Measurements from ENCODE around the gene MOSMO.
"Not testable (repeated sequence)": the region's sequence is repeated elsewhere in the genome, so short reads cannot be mapped to it uniquely, and the experiment has no call there.

The MOSMO gene

DNA sequence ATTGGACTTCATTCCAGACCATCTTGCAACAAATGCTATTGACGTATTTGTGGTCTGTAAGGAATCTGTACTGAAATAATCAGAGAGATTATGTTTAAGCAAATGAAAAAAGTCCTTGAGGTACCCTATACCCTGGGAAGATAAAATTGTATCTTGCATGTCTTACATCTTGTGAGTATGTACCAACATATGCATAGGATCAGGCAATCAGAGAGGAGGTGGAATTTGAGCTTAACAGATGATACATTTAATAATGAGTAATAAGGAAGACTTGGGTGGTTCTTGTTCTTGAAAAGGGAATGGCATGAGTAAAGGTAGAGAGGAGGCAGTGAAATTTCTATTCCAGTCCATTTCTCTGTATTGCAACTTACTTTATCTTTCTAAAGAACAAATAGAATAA, 10.6 kb downstream of the MOSMO start:
- H3K4me3 ChIP-seq (ENCODE audit: low read length) = no peak overlapping the region
- no peaks in the 10 kb centered on the region for H3K36me3 ChIP-seq (ENCODE audit: control insufficient read depth, insufficient read depth, low read length, severe bottlenecking)
- no peaks in the 10 kb centered on the region for H3K9me3 ChIP-seq (ENCODE audit: control insufficient read depth, low read length)
- no peak overlapping the region for H3K9ac ChIP-seq (ENCODE audit: low read length)
- DNase-seq (ENCODE audit: low read depth) = no peak
- no peaks in the 10 kb centered on the region for H3K27me3 ChIP-seq (replicated peaks; ENCODE audit: control insufficient read depth, insufficient read depth, low read length)
- H3K4me1 ChIP-seq (ENCODE audit: control insufficient read depth, insufficient read depth, low read length) = peaks cover 17% of the 10 kb centered on the region

DNA sequence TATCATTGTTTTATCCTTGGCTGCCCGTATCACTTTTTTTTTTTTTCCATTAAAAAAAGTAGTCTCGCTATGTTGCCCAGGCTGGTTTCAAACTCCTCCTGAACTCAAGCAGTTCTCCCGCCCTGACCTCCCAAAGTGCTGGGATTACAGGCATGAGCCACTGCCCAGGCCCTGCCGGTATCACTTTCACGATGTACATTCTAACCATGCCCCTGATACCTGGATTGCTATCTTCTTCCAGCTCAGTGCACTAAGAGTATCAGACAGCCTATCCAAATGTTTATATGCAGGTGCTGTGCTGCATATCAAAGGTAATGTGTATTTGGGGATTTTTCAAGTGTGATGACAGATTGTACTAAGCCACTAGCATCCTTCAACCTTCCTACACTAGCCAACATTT, 14.2 kb downstream of the MOSMO start:
- Histone ChIP-seq H3K9me3 (ENCODE audit: control insufficient read depth, low read length) (no peaks in the 10 kb centered on the region), H3K27me3 (replicated peaks; ENCODE audit: control insufficient read depth, insufficient read depth, low read length) (no peaks in the 10 kb centered on the region), H3K36me3 (ENCODE audit: control insufficient read depth, insufficient read depth, low read length, severe bottlenecking) (no peaks in the 10 kb centered on the region), H3K9ac (ENCODE audit: low read length) (no peak overlapping the region), H3K4me1 (ENCODE audit: control insufficient read depth, insufficient read depth, low read length) (peaks cover 30% of the 10 kb centered on the region), H3K4me3 (ENCODE audit: low read length) (no peak overlapping the region)
- no peak for DNase-seq (ENCODE audit: low read depth)

DNA sequence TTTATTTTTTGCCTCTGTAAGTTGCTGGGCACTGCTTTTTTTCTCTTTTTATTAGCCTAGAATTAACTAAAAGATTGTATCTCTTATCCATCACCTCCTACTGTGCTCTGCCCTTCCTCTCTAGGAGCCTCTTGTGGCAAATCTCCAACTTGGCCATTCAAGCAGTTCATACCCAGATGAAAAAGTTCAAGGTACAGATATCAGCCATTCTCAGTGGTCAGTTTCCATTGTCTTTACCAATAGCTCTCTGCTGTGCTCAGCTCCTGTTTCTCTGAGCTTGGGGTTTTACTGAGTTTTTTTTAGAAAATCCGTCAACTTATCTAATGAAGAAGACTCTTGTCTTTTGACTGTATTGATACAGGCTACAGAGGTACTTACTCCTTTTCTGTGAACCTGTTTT, 15.6 kb downstream of the MOSMO start:
- no peak overlapping the region for H3K4me3 ChIP-seq (ENCODE audit: low read length)
- no peaks in the 10 kb centered on the region for H3K27me3 ChIP-seq (replicated peaks; ENCODE audit: control insufficient read depth, insufficient read depth, low read length)
- no peak for DNase-seq (ENCODE audit: low read depth)
- H3K9me3 ChIP-seq (ENCODE audit: control insufficient read depth, low read length) = no peaks in the 10 kb centered on the region
- H3K4me1 ChIP-seq (ENCODE audit: control insufficient read depth, insufficient read depth, low read length) = peaks cover 35% of the 10 kb centered on the region
- H3K36me3 ChIP-seq (ENCODE audit: control insufficient read depth, insufficient read depth, low read length, severe bottlenecking) = no peaks in the 10 kb centered on the region
- no peak overlapping the region for H3K9ac ChIP-seq (ENCODE audit: low read length)

DNA sequence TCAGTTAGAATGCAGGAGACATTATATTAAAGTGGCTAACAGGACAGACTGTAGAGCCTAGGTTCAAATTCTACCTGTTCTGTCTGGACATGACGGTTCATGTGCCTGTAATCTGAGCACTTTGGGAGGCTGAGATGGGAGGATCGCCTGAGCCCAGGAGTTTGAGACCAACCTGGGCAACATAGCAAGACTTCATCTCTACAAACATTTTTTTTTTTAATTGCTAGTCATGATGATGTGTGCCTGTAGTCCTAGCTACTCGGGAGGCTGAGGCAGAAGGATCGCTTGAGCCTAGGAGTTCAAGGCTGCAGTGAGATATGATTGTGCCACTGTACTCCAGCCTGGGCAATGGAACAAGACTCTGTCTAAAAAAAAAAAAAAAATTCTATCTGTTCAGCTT, 16.9 kb downstream of the MOSMO start:
- H3K4me3 ChIP-seq (ENCODE audit: low read length); H3K36me3 ChIP-seq (ENCODE audit: control insufficient read depth, insufficient read depth, low read length, severe bottlenecking); H3K9me3 ChIP-seq (ENCODE audit: control insufficient read depth, low read length); DNase-seq (ENCODE audit: low read depth); H3K27me3 ChIP-seq (replicated peaks; ENCODE audit: control insufficient read depth, insufficient read depth, low read length); H3K9ac ChIP-seq (ENCODE audit: low read length): not testable (repeated sequence)
- H3K4me1 ChIP-seq (ENCODE audit: control insufficient read depth, insufficient read depth, low read length) = peaks cover 37% of the 10 kb centered on the region

DNA sequence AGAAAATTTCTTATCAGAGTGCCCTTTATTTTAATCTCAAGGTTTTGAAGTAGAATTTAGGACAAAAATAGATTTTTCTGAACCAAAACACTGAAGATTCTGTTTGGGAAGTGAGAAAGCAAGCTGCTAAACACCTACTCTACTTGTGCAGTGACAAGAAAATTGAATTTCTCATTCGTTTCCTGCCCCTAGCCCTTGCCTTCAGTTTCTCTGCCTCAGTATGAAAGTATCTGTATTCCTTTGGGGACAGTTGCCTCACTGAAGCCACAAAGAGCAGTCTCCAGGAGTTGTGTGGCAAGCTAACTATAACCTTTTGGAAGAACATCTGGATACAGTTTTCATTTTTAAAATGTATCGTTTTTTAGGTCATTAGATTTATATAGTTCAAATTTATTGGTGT, 19.7 kb downstream of the MOSMO start:
- Histone ChIP-seq H3K9ac (ENCODE audit: low read length) (peak overlapping the region; percentile 63), H3K36me3 (ENCODE audit: control insufficient read depth, insufficient read depth, low read length, severe bottlenecking) (peaks cover 5% of the 10 kb centered on the region), H3K4me3 (ENCODE audit: low read length) (peak overlapping the region; percentile 70), H3K27me3 (replicated peaks; ENCODE audit: control insufficient read depth, insufficient read depth, low read length) (no peaks in the 10 kb centered on the region), H3K4me1 (ENCODE audit: control insufficient read depth, insufficient read depth, low read length) (peaks cover 43% of the 10 kb centered on the region), H3K9me3 (ENCODE audit: control insufficient read depth, low read length) (no peaks in the 10 kb centered on the region)
- DNase-seq (ENCODE audit: low read depth) = peak; percentile 69

DNA sequence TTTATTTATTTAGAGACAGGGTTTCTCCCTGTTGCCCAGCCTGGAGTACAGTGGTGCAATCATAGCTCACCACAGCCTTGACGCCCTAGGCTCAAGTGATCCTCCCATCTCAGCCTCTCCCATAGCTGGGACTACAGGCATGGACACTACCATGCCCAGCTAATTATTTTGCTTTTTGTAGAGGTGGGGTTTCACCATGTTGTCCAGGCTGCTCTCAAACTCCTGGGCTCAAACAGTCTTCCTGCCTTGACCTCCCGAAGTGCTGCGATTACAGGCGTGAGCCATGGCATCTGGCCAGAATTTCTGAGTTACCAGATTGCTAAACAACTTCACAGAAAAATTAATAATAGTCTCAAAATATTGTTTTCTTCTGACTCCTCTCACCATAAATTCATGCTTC, 21.7 kb downstream of the MOSMO start:
- Histone ChIP-seq H3K9me3 (ENCODE audit: control insufficient read depth, low read length) (no peaks in the 10 kb centered on the region), H3K27me3 (replicated peaks; ENCODE audit: control insufficient read depth, insufficient read depth, low read length) (no peaks in the 10 kb centered on the region), H3K36me3 (ENCODE audit: control insufficient read depth, insufficient read depth, low read length, severe bottlenecking) (peaks cover 8% of the 10 kb centered on the region), H3K4me3 (ENCODE audit: low read length) (no peak overlapping the region), H3K4me1 (ENCODE audit: control insufficient read depth, insufficient read depth, low read length) (peaks cover 43% of the 10 kb centered on the region), H3K9ac (ENCODE audit: low read length) (no peak overlapping the region)
- DNase-seq (ENCODE audit: low read depth) = no peak

DNA sequence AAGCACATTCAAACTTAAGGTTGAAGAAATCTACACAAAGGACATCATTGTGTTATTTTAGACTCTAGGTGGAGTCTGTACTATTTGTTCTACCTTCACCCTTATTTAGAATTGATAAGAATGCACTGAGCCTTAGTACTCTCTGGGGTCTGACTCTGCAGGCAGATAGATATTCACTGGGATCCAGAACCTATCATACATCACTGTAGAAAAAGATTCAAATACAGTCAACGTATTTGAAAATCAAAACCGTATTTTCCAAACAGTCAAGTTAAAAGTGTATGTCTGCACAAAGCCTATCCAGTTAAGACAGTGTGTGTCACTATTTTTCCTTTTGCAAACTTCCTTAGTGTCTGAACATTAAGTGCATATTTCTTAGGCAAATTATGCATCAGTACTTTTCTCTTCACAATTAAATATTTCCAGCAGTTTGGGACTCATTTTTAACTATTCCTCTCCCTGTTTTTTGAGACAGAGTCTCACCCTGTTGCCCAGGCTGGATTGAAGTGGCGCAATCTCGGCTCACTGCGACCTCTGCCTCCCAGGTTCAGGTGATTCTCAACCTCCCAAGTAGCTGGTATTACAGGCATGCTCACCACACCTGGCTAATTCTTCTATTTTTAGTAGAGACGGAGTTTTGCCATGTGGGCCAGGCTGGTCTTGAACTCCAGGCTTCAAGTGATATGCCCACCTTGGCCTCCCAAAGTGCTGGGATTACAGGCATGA, 22.3 kb downstream of the MOSMO start:
- H3K4me3 ChIP-seq (ENCODE audit: low read length) = no peak overlapping the region
- no peaks in the 10 kb centered on the region for H3K9me3 ChIP-seq (ENCODE audit: control insufficient read depth, low read length)
- DNase-seq (ENCODE audit: low read depth) = no peak
- H3K9ac ChIP-seq (ENCODE audit: low read length) = no peak overlapping the region
- no peaks in the 10 kb centered on the region for H3K27me3 ChIP-seq (replicated peaks; ENCODE audit: control insufficient read depth, insufficient read depth, low read length)
- H3K4me1 ChIP-seq (ENCODE audit: control insufficient read depth, insufficient read depth, low read length) = peaks cover 43% of the 10 kb centered on the region
- peaks cover 8% of the 10 kb centered on the region for H3K36me3 ChIP-seq (ENCODE audit: control insufficient read depth, insufficient read depth, low read length, severe bottlenecking)

DNA sequence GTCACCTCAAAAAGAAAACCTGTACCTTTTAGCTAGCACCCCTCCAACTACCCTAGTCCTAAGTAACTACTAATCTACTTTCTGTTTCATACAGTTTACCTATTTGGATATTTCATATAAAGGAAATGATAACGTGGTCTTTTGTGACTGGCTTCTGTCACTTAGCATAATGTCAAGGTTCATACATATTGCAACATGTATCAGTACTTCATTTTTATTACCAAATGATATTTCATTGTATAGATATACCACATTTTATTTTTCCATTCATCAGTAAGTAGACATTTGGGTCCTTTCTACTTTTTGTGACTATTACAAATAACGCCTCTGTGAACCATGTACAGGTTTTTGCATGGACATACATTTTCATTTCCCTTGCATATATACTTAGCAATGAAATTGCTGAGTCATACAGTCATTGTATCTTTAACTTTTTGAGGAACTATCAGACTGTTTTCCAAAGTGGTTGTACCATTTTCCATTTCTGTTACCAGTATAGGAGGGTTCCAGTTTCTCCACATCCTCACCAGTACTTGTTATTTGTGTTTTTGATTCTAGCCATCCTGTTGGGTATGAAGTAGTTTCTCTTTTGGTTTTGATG, 23.7 kb downstream of the MOSMO start:
- DNase-seq (ENCODE audit: low read depth) = no peak
- H3K4me1 ChIP-seq (ENCODE audit: control insufficient read depth, insufficient read depth, low read length) = peaks cover 36% of the 10 kb centered on the region

DNA sequence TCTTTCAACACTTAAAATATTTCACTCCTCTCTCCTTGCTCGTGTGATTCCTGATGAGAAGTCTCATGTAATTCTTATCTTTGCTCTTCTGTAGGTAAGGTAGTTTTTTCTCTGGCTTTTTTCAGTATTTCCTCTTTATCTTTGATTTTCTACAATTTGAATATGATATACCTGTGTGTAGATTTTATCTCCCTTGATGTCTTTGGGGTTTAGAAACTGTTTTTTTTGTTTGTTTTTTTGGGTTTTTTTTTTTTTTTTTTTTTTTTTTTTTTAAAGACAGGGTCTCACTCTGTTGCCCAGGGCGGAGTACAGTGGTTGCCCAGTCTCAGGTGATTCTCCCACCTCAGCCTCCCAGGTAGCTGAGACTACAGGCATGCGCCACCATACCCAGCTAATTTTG, 26.6 kb downstream of the MOSMO start:
- H3K4me1 ChIP-seq (ENCODE audit: control insufficient read depth, insufficient read depth, low read length) = peaks cover 10% of the 10 kb centered on the region
- no peaks in the 10 kb centered on the region for H3K9me3 ChIP-seq (ENCODE audit: control insufficient read depth, low read length)
- H3K4me3 ChIP-seq (ENCODE audit: low read length) = no peak overlapping the region
- no peak overlapping the region for H3K9ac ChIP-seq (ENCODE audit: low read length)
- DNase-seq (ENCODE audit: low read depth) = no peak
- H3K27me3 ChIP-seq (replicated peaks; ENCODE audit: control insufficient read depth, insufficient read depth, low read length) = no peaks in the 10 kb centered on the region
- H3K36me3 ChIP-seq (ENCODE audit: control insufficient read depth, insufficient read depth, low read length, severe bottlenecking) = peaks cover 17% of the 10 kb centered on the region

More for the DNA sequence above, 23.7 kb downstream of the MOSMO start:
- no peak overlapping the region for H3K9ac ChIP-seq (ENCODE audit: low read length)
- no peak overlapping the region for H3K4me3 ChIP-seq (ENCODE audit: low read length)
- H3K9me3 ChIP-seq (ENCODE audit: control insufficient read depth, low read length) = no peaks in the 10 kb centered on the region
- peaks cover 8% of the 10 kb centered on the region for H3K36me3 ChIP-seq (ENCODE audit: control insufficient read depth, insufficient read depth, low read length, severe bottlenecking)
- no peaks in the 10 kb centered on the region for H3K27me3 ChIP-seq (replicated peaks; ENCODE audit: control insufficient read depth, insufficient read depth, low read length)

DNA sequence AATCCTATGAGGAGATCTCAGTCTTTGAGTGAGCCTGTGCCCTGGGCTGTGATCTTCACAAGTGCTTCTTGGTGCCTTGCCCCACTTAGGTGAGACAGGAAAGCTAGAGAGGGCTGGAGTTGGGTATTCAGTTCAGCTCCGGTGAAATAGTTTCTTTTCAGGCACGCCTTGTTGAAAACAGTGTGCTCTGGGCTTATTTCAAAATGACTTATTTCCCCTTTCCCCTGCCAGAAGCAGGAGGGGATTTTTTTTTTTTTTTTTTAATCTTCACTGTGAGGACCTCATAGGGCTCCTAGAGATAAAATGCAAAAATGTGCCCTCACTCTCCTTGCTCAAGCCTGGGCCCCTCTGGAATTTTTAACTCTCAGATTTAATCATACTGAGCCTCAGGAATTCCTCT, 27.2 kb downstream of the MOSMO start:
- Histone ChIP-seq H3K9me3 (ENCODE audit: control insufficient read depth, low read length) (no peaks in the 10 kb centered on the region), H3K9ac (ENCODE audit: low read length) (no peak overlapping the region), H3K4me1 (ENCODE audit: control insufficient read depth, insufficient read depth, low read length) (peaks cover 3% of the 10 kb centered on the region), H3K36me3 (ENCODE audit: control insufficient read depth, insufficient read depth, low read length, severe bottlenecking) (peaks cover 17% of the 10 kb centered on the region), H3K27me3 (replicated peaks; ENCODE audit: control insufficient read depth, insufficient read depth, low read length) (no peaks in the 10 kb centered on the region), H3K4me3 (ENCODE audit: low read length) (no peak overlapping the region)
- no peak for DNase-seq (ENCODE audit: low read depth)

DNA sequence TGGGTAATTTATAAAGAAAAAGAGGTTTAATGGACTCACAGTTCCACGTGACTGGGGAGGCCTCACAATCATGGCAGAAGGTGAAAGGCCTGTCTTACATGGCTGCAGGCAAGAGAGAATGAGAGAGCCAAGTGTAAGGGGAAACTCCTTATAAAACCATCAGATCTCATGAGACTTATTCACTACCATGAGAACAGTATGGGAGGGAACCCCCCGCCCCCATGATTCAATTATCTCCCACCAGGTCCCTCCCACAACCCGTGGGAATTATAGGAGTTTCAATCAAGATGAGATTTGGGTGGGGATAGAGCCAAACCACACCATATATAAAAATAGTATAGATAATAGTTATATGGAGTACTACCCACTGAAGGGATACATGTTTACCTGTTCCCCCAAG, 36.0 kb downstream of the MOSMO start:
- H3K27me3 ChIP-seq (replicated peaks; ENCODE audit: control insufficient read depth, insufficient read depth, low read length); H3K9me3 ChIP-seq (ENCODE audit: control insufficient read depth, low read length); H3K4me1 ChIP-seq (ENCODE audit: control insufficient read depth, insufficient read depth, low read length); H3K4me3 ChIP-seq (ENCODE audit: low read length); H3K9ac ChIP-seq (ENCODE audit: low read length); H3K36me3 ChIP-seq (ENCODE audit: control insufficient read depth, insufficient read depth, low read length, severe bottlenecking); DNase-seq (ENCODE audit: low read depth): not testable (repeated sequence)

DNA sequence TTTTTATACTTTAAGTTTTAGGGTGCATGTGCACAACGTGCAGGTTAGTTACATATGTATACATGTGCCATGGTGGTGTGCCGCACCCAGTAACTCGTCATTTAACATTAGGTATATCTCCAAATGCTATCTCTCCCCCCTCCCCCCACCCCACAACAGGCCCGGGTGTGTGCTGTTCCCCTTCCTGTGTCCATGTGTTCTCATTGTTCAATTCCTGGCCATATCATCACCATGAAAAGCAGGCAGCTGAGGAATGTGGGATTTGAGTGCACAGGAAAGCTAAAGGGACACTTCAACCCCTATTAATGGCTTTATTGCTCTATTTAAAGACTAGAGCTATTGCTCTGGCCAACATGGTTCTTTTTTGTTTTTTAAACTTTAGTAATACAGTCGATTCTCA, 38.0 kb downstream of the MOSMO start:
- DNase-seq (ENCODE audit: low read depth); H3K4me1 ChIP-seq (ENCODE audit: control insufficient read depth, insufficient read depth, low read length); H3K9ac ChIP-seq (ENCODE audit: low read length); H3K4me3 ChIP-seq (ENCODE audit: low read length); H3K36me3 ChIP-seq (ENCODE audit: control insufficient read depth, insufficient read depth, low read length, severe bottlenecking); H3K27me3 ChIP-seq (replicated peaks; ENCODE audit: control insufficient read depth, insufficient read depth, low read length); H3K9me3 ChIP-seq (ENCODE audit: control insufficient read depth, low read length): not testable (repeated sequence)

All from adipocyte (in vitro differentiated cells).